GM19328 (cell line): Measurements from ENCODE around the gene ZBTB34.
"Not testable (repeated sequence)": the region's sequence is repeated elsewhere in the genome, so short reads cannot be mapped to it uniquely, and the experiment has no call there.

ENCODE experiments used
- ATAC-seq: cut with Tn5 transposase; IDR thresholded peaks from one replicate; pipeline ENCODE4 v1.9.1; 2021; ENCODE audit warnings: mild to moderate bottlenecking, moderate library complexity; ENCODE audit not compliant: unreplicated experiment

The ZBTB34 gene

GRCh38 chr9:126860077-126860756, at the start of gene ZBTB34:
ZBTB34 (plus strand) TSS chr9:126860639; CDS start chr9:126879400, 18,761 bp downstream.
- peak; percentile 60 for ATAC-seq

GRCh38 chr9:126813072-126813471, 47.4 kb upstream of the ZBTB34 start:
- no peak for ATAC-seq

- ATAC-seq, result no peak
Measured at GRCh38 chr9:126814091-126814490, 46.3 kb upstream of the ZBTB34 start.

GRCh38 chr9:126817615-126818014, 42.8 kb upstream of the ZBTB34 start:
- ATAC-seq, result not testable (repeated sequence)

GRCh38 chr9:126818482-126818881, 42.0 kb upstream of the ZBTB34 start:
- no peak for ATAC-seq

GRCh38 chr9:126819482-126819881, 41.0 kb upstream of the ZBTB34 start:
- ATAC-seq, result no peak

- no peak for ATAC-seq
Measured at GRCh38 chr9:126822278-126822677, 38.2 kb upstream of the ZBTB34 start.

GRCh38 chr9:126822873-126823272, 37.6 kb upstream of the ZBTB34 start:
- ATAC-seq, result no peak

GRCh38 chr9:126824052-126824451, 36.4 kb upstream of the ZBTB34 start:
- not testable (repeated sequence) for ATAC-seq

GRCh38 chr9:126827227-126827626, 33.2 kb upstream of the ZBTB34 start:
- ATAC-seq, result no peak

GRCh38 chr9:126829035-126829434, 31.4 kb upstream of the ZBTB34 start:
- ATAC-seq, result no peak

- ATAC-seq, result no peak
Measured at GRCh38 chr9:126830827-126831226, 29.6 kb upstream of the ZBTB34 start.

- no peak for ATAC-seq
Measured at GRCh38 chr9:126832440-126832839, 28.0 kb upstream of the ZBTB34 start.

GRCh38 chr9:126833020-126833419, 27.4 kb upstream of the ZBTB34 start:
- ATAC-seq, result no peak

GRCh38 chr9:126833710-126834345, 26.6 kb upstream of the ZBTB34 start:
- ATAC-seq, result no peak

GRCh38 chr9:126834672-126835071, 25.8 kb upstream of the ZBTB34 start:
- no peak for ATAC-seq

- ATAC-seq, result no peak
Measured at GRCh38 chr9:126836216-126836615, 24.2 kb upstream of the ZBTB34 start.

- ATAC-seq, result no peak
Measured at GRCh38 chr9:126838055-126838811, 22.2 kb upstream of the ZBTB34 start.

GRCh38 chr9:126838895-126839294, 21.5 kb upstream of the ZBTB34 start:
- ATAC-seq, result no peak

- ATAC-seq, result no peak
Measured at GRCh38 chr9:126839301-126839700, 21.1 kb upstream of the ZBTB34 start.

GRCh38 chr9:126842220-126842842, 18.1 kb upstream of the ZBTB34 start:
- no peak for ATAC-seq
